Stomach (tissue), 4 donors: ENCODE results near the gene CNR1.

Source experiments
- CTCF ChIP-seq, 7 experiments: fragments of 450-650 bp in 4 of 7; fragments of 200-600 bp in 3 of 7; sonication (generic) in 3 of 7; IDR thresholded peaks; one replicate each; pipeline ENCODE4 v1.5.1; 2016 to 2019; ENCODE audit warnings: antibody characterized with exemption in 7 of 7, control low read depth in 2 of 7, mild to moderate bottlenecking in 1 of 7
- POLR2A ChIP-seq, 4 donors: fragments of 450-650 bp; IDR thresholded peaks; one replicate each; pipeline ENCODE4 v1.6.1; 2016; ENCODE audit warnings: antibody characterized with exemption in 4 of 4, control low read depth in 2 of 4, mild to moderate bottlenecking in 1 of 4, moderate library complexity in 1 of 4

DNA sequence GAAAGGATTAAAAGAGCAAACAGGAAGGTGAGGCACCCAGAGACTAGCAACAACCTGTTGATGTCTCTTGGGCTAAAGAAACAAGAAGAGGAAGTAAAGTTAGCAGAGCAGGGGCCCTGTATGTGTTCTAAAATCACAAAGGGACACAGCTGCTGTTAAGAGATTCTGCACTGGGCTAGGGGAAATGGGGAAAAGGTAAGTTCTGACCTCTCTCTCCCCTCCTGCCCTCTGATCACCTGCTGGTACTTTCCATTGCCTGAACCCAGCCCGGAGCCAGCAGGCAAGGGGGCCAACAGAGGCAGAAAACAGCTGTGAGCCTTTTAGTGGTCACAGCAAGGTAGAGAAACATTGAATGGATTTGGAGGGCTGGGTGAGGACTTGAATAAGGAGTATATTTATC, 13.5 kb upstream of the CNR1 start:
- TF ChIP-seq CTCF (IDR thresholded peaks at IDR 0.05) (no peak), POLR2A (IDR thresholded peaks at IDR 0.05) (no peak)
